GM18873 (cell line): Measurements from ENCODE around the gene PDK2.
A peak's percentile ranks its signal among the peaks of the same experiment; 100 is the strongest.

Experiments
- ATAC-seq: cut with Tn5 transposase; IDR thresholded peaks from one replicate; pipeline ENCODE4 v1.9.1; 2021; ENCODE audit warnings: mild to moderate bottlenecking, moderate library complexity, moderate number of reproducible peaks; ENCODE audit not compliant: unreplicated experiment, low FRiP score

PDK2 gene

GRCh38 chr17:50094753-50095619 lies at the start of gene PDK2:
PDK2 (plus strand) TSS chr17:50095351; CDS start chr17:50095436, 85 bp downstream.
- ATAC-seq: peak; percentile 70

- no peak for ATAC-seq
Observed at GRCh38 chr17:50046179-50046578, 49.0 kb upstream of the PDK2 start.

GRCh38 chr17:50046667-50047066 lies 48.5 kb upstream of the PDK2 start:
- no peak for ATAC-seq

- ATAC-seq: no peak
Observed at GRCh38 chr17:50047083-50047482, 48.1 kb upstream of the PDK2 start.

GRCh38 chr17:50047488-50048126 lies 47.5 kb upstream of the PDK2 start:
- ATAC-seq: no peak

DNA sequence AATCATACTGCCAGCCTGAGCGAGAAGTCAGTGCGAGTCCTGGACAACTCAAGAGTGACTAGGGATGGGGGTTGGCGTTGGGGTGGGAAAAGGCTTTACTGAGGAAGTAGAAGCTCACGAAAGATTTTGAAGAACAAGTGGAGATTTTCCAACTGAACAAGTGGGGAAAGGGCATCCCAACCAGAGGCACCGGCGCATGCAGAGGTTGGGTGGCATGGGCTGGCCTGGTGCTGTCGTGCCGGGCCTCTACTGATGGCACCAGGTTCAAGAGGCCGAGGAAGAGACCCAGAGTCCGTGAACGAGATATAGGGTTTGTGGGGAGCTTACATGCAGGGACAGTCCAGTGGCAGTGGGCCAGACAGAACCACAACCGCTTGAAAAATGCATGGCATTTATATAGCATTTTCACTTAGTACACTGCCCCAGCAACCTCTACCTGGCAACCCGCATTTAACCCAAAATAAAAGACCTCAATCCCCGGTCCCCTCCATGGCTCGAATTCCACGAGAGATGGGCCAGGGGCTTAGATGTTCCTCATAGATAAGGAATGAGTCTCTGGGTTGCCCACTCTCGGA lies 46.9 kb upstream of the PDK2 start:
- ATAC-seq: no peak

- no peak for ATAC-seq
Observed at GRCh38 chr17:50048988-50049387, 46.2 kb upstream of the PDK2 start.

DNA sequence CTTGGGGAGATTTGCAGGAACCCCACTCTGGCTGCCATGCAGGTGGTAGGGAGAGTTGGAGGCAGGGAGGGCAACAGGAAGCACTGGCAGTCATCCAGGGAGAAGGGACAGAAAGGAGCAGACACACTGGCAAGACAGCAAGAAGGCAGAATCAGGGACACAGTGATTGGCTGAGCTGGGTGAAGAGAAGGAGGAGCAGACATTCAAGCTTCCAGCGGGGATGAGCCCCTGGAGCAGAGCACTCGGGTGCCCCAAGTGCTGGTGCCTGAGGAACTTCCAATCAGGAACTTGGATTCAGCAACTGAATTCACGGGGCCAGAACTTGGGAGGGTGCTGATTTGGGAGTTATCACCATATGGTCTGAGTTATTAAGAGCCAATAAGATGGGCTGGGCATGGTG lies 45.5 kb upstream of the PDK2 start:
- ATAC-seq: no peak

GRCh38 chr17:50050431-50051032 lies 44.6 kb upstream of the PDK2 start:
- no peak for ATAC-seq

DNA sequence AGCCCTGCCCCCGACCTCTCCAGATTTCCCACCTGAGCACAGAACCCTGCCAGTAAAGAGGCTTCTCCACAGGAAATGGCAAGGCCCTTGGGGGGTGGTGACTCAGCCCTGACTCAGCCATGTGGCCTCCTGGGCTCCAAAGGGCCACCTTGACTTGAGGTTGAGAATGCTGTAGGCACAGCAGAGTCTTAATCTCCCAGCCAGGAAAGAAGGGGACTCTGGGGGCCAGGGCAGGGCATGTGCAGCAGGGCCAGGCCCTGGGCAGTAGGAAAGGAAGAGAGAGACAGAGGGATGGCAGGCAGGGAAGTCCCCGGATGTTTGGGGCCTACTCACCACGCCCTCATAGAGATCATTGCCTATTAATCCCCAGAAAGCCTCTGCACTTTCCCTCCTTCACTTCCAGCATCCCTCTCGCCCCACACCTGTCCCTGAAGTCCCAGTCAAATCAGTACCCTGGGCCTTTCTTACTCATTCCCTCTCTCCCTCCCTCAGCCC lies 44.0 kb upstream of the PDK2 start:
- no peak for ATAC-seq

GRCh38 chr17:50051606-50052005 lies 43.5 kb upstream of the PDK2 start:
- ATAC-seq: no peak

- no peak for ATAC-seq
Observed at GRCh38 chr17:50052241-50052796, 42.8 kb upstream of the PDK2 start.

DNA sequence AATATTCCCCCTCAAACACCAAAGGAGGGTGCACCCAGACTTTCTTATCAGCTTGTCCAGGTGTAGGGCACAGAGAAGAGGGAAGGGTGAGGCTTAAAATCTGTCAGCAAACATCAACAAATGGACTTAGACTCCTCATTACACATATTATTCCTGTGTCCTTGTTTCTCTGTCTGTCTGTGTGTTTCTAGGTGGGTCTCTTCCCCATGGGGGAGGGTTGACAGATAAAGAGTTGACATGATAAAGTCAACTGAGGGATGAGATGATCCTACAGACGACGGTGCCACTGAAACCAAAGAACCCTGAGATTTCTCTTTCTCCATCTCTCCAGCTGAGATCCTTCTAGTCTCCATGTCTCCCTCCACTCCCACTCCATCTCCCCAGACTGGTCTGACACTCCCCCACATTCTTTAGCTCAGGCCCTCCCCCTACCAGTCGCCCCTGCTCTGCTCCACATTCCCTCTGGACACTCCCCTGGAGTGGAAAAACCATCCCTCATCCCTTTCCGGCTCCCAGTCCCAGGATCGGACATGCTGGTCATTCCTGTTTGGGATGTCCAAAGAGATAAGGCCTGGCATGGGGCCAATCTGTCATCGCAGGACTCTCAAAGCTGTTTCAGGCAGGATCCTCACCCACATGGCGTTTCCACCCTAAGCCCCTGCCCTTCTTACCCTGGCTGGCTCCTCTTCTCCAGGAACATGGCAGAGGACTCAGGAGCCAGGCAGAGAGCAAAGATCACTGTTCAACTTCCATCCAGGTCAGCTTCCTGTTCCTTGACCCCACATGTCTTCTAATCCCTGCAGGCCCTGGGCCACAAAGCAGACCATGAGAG lies 42.1 kb upstream of the PDK2 start:
- ATAC-seq: no peak

GRCh38 chr17:50053654-50053960 lies 41.5 kb upstream of the PDK2 start:
- no peak for ATAC-seq

- ATAC-seq: no peak
Observed at GRCh38 chr17:50055055-50055425, 40.1 kb upstream of the PDK2 start.

DNA sequence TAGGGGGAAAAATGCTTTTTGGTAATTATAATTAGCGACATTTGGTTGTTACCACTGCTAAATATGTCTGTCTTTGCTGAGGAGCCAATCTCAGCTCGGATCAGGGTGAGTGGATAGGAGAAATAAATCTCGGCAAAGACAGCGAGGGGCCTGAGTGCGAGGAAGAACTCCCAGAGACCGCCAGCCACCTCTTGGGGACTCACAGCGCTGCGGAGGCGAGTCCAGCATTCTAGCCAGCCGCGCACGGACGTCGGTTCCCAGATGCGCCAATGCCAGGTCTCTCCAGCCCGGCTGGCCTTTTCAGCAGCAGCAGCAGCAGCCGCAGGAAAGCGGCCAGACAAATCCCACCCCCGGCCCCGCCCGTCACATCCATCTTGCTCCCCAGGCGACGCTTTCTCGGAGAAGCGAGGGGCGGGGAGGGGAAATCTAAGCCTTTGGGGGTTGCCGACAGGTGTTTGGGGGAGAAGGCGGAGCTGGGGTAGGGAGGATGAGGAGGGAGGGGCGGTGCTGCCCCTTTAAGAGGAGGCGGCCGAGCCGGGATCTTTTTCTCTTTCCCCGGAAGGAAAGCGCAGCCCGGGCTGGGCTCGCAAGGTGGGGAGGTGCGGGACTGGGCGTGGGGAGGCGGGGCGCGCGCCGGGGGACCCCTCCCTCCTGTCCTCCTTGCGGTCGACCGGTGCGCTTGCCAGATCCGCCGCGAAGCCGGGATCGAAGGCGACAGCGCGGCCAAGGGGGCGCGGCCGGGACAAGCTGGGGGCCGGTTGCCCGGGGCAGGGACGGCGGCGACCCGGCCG lies 39.5 kb upstream of the PDK2 start, which contains the start of gene ITGA3:
Gene ITGA3 (plus strand): TSS at position 685 of the 791 bp plus-strand sequence. CDS start 330 bp downstream, outside the sequence.
- no peak for ATAC-seq

GRCh38 chr17:50056217-50056960 lies 38.8 kb upstream of the PDK2 start:
- no peak for ATAC-seq

DNA sequence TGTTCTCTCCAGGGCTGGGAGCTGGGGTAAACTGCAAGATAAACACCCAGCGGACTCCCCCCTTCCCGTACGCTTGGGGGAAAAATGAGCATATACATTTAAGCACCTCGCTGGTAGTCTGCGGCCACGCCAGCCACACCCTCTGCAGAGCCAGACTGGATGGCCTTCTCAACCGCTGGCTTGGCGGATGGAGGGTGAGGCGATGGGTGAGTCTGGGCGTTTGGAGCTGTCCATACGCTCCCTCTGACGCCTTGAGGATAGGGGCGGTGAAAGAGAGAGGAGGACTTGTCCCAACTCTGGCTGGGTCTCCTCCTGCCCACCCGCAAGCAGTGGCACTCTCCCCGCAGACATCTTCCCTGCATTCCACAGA lies 38.2 kb upstream of the PDK2 start:
- ATAC-seq: no peak
